GM18873 (cell line): ENCODE results near the gene ABCB9.
"Not testable (repeated sequence)": the region's sequence is repeated elsewhere in the genome, so short reads cannot be mapped to it uniquely, and the experiment has no call there.

Experiments used
- ATAC-seq: cut with Tn5 transposase; IDR thresholded peaks from one replicate; pipeline ENCODE4 v1.9.1; 2021; ENCODE audit warnings: mild to moderate bottlenecking, moderate library complexity, moderate number of reproducible peaks; ENCODE audit not compliant: unreplicated experiment, low FRiP score

ABCB9 gene

DNA sequence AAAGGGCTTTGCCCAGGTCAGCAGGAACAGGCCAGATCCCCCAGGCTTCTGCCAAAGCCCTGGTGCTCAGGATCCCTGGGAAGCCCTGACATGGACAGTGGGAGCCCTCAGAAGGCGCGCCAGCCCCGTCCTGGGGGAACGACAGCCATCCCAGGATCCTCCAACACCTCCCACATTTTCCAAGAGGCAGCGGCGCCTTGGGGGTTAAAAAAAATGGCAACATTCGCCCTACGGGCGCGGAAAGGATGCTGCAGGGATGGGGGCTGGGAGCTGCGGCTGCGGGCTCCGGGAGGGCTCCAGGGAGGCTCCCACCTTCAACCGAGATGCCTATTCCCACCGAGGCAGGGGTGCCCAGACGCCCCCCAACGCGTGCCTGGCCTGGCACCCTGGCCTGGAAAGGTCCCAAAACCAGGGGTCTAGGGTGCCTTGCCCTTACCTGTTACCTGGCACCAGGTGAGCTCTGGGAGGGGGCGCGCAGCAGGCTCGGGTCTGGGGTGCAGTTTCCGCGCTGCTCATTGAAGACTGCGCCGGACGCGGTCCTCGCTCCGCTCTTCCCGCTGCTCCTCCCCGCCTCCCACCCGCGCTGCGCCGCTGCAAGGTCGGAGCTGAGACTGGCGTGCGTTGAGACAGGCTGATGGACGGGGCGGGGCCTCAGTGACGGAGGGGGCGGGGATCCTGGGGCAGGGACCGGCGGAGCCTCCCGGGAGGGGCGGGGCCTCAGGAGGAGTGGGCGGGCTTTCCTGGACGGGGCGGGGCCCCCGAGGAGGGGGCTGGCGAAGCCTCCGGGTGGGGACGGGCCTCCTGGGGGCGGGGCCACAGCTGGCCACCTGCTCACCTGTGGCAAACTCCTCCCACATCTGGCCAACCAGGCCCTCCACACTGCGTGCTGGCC lies at the start of gene ABCB9:
Gene ABCB9 (minus strand): TSS at position 613 of the 892 bp plus-strand sequence. CDS start 6,228 bp downstream, outside the sequence.
- ATAC-seq: no peak

DNA sequence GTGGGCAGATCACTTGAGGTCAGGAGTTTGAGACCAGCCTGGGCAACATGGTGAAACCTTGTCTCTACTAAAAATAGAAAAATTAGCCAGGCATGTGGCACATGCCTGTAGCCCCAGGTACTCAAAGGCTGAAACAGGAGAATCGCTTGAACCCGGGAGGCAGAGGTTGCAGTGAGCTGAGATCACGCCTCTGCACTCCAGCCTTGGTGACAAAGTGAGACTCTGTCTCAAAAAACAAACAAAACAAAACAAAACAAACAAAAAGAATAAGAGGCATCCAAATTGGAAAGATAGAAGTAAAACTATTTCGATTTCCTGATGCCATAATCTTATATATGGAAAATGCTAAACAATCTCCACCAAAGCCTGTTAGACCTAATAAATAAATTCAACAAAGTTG lies 48.2 kb upstream of the ABCB9 start:
- ATAC-seq: not testable (repeated sequence)

DNA sequence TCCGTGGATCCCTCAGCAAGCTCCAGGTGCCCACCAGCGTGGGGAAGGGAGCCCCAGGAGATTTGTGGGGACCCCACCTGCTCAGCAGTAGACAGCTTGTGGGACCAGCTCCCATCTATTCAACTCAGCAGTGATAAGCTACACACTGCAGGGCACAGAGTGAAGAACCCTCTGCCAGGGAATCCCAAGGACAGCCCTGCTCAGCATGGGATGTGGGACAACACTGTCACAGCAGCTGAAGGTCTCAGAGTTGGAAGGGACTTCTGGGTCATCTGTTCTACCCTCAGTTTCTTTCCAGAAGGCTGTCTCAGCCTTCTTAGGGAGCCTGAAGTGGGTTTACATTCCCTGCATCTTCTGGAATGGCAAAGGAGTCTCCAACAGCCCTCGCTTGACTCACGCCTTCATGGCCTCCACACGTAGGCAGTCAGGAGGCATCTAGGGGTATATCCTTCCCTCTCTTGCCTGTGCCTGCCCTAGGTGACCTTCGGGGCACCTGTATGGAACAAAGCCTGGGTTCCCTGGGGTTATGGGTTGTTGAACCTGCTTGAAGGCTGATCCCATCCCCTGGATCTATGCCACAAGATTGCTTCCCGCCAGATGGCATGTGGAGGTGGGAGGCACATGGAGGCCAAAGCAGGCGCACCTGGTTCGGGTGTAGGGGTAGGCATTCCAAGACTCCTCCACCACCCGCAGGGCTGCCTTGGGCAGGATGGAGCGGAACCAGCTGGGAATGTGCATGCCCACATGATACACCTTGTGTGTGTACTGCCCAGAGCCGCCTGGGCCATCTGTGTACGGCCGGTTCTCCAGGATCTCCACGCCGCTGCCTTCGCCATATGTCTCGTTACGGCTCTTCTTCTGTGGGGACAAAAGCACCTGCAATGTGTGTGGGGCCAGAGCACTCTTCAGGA lies 47.2 kb upstream of the ABCB9 start:
- no peak for ATAC-seq

DNA sequence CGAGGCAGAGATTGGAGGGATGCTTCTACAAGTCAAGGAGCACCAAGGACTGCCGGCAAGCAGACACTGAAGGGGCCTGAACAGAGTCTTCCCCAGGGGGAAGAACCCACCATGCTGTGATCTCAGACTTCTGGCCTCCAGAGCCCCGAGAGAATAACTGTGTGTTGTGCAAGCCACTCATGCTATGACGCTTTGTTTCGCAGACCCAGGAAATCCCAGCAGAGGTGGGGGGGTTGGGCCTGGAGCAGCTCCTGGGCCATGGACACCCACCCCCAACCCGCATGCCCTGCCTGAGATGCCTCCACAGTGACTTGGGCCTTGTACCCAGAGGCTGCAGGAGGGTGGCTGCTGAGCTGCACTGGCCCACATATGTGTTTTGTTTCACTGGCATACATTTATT lies 45.4 kb upstream of the ABCB9 start:
- no peak for ATAC-seq

- no peak for ATAC-seq
Measured at GRCh38 chr12:123010681-123011080, 44.4 kb upstream of the ABCB9 start.

GRCh38 chr12:123010110-123010509 lies 43.8 kb upstream of the ABCB9 start:
- no peak for ATAC-seq

DNA sequence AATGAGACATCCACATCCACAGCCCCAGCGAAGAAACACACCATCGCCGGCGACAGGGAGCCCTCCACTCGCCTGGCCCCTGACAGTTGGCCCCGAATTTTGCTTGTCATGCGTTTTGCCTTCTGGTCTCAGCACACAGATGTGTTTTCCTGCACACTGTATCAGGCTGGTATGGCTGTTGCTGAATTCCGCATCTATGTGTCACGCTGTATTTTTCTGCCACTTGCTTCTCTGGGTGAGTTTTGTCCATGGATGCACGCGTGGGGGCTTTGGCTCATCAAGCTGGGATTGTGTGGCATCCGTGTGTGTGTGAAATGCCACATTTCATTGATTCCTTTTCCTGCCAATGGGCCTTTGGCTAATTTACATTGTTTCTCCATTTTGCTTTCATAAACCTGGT lies 40.7 kb upstream of the ABCB9 start:
- ATAC-seq: no peak

DNA sequence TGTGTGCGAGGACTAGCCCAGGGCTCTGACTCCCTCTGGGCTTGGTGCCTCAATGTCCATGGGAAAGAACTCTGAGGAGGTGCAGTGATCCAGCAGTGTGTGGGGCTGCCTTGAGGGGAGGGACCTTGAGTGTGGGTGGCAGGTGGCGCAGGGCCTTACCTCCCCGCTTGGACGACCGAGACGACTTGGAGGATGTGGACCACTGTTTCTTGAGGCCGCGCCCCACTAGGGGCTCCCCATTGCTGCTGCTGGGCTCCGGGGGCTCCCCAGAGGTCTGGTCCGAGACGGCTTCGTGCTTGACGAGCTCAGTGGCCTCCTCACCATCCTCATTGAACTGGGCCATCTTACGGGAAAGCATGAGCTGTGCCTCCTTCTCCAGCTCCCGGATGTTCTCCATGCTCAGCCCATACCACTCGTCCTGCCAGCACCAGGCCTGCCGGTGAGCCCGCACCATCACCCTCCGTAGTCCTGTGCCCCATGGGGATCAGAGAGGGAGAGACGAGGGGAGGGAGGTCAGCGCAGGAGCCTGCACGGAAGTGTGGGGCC lies 38.9 kb upstream of the ABCB9 start:
- ATAC-seq: no peak

- no peak for ATAC-seq
Measured at GRCh38 chr12:123004287-123004686, 38.0 kb upstream of the ABCB9 start.

- ATAC-seq: no peak
Measured at GRCh38 chr12:123003257-123003656, 37.0 kb upstream of the ABCB9 start.

GRCh38 chr12:123001464-123001863 lies 35.2 kb upstream of the ABCB9 start:
- no peak for ATAC-seq

DNA sequence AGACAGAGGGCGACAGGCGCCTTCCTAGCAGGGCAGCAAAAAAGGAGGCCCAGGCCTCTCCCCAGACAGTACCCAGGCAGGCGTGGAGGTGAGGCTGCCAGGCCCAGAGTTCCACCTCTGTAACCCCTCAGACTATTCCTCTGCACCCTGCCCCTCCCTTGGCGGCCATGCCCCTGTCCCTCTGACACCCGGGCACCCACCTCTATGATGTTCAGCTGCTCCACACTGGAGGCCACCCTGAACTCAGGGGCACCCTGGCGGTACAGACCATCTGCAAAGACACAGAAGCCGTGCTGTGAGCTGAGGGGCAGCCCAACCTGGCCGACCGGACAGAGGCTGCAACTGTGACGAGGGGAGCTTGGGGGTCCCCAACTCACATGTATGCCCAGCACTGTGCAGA lies 34.3 kb upstream of the ABCB9 start:
- no peak for ATAC-seq

- no peak for ATAC-seq
Measured at GRCh38 chr12:122999986-123000420, 33.7 kb upstream of the ABCB9 start.

GRCh38 chr12:122999196-122999946 lies 33.1 kb upstream of the ABCB9 start:
- no peak for ATAC-seq

- ATAC-seq: no peak
Measured at GRCh38 chr12:122998316-122998715, 32.1 kb upstream of the ABCB9 start.

DNA sequence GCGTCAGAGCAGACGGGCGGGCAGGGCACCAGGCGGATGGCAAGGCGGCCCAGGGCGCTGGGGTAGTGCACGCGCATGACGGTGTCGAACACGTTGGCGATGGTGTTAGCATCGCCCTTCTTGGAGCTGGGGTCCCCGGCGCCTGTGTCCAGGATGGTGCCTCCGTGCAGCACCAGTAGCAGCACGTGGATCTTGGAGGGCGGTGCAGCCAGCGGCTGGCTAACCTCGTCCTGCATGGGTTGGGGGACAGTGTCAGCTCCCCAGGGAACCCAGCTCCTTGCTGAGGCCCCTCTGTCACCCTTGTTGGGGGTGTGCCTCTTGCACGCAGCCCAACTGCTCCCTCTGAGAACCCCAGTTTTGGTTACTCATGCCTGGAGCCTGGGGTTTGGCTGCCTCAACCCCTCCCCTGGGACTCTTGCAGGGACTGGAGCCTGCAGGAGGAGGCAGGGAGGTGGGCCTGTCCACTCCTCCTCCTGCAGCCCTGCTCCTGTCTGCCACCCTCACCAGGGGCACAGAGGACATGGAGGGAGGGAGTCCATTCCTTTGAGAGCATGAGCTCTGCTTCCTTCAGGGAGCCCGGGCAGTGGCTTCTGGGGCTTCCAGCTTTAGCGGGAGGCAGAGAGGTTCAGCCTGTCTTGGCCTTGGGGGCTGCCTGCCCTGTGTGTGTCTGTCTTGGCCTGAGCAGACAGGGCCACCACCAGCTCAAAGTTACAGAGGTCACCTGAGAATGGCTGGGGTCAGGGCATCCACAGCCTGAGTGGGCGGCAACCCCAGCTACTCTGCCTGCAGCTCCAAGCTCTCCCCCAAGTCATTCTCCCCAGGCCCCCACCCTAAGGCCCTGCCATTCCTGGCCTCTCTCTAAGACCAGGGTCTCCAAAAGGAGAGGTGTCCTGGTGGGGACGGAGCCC lies 31.3 kb upstream of the ABCB9 start:
- no peak for ATAC-seq

GRCh38 chr12:122996621-122997342 lies 30.5 kb upstream of the ABCB9 start:
- ATAC-seq: no peak

DNA sequence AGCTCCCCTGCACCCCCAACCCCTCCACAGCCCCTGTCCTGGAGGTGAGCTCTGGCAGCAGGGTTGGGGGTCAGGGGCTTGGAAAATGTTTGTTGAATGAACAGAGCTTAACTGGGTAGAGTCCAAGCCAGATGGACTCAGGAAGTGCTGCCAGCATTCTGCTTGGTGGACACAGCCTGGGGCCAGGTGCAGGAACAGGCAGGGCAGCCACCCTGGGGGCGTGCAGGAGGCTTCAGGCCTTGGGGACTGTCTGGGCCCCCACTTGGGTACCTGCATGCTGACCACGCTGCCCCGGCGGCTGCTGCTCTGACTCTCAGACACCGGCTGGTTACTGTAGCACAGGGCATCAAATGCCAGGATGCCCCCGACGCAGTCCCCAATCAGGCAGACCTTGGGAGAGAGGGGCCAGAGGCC lies 29.9 kb upstream of the ABCB9 start:
- no peak for ATAC-seq
